NCI-H2081 (cell line): ENCODE data around the gene FAH.

Source experiments
- DNase-seq, 2 experiments: peaks; one replicate each; lab custom pipeline; 2025; lab: John Stamatoyannopoulos, UW

The FAH gene

DNA sequence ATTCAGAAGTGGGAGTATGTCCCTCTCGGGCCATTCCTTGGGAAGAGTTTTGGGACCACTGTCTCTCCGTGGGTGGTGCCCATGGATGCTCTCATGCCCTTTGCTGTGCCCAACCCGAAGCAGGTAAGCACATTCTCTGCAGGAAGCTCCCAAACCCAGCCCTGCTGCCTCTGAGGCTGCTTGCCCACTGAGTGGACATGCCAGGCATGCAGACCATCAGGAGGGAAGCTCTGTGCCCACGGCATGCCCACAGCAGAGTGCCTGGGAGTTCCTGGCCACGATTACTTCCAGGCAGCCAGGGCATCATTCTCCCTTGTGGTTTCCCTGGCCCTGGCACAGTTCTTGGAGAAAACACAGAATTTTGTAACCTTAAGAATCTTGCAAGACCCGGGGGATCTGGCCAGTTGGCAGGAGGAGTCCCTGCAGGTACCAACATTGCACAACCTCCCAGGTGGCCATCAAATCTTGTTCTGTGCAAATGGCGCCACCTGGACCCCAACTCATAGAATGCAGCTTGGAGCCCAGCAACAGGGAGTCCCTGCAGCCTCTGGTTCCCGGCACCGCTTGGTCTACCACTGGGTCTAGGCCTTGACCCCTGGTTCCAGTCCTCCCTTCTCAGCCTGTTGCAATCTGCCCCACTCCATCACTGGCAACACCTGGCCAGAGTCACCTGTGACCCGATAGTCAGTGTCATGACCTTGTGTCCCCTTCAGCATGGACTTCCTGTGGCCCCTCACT, 20.4 kb downstream of the FAH start:
- peak; percentile 63 for DNase-seq

DNA sequence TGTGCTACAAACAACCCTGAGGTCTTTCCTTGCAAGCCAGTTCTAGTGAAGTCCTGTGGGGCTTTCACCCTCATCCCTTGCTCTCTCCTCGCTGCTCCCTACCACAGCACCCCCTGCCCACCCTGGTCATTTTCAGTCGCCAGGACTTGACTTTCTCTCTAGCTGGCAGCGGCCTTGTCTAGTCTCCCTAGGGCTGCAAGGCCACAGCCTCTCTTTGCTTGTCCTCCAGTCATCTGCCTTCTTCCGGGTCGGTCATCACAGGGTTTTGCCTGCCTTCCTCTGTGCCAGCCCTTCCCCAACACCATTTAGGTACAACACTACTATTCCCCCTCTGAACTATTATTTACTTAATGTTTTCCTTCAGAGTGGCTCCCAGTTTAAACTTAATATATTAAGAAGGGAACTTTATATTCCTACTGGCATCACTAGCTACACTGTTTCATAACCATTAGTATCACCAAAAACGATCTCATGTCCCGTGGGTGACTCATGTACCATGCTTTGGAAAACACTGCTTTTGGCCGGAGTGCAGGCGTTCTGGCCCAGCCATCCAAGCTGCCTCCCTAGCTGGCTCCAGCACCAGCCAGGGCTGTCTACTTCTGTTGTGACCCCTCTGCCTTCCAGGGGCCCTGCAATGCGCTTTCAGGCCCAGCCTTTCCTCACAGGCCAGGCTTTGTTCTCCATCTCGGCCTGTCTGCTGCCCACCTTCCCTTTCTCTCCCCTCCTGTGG, 21.4 kb downstream of the FAH start:
- no peak for DNase-seq

DNA sequence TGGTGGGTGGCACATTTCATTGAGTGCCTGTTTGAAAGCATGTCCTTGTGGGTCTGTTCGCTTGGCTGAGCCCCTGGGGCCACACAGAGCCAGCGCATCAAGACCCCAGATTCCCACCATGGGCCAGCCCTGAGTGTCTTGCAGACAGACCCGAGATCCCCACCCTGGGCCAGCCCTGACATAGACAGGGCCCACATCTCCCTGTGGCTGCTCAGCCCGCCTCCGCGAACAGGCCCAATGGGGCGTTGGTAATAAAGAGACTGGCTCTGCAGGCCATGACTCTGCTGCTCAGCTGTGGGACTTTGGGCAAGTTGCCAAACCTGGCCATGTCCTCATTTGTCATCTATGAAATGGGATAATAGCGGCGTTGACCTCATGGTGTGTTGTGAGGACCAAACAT, 22.6 kb downstream of the FAH start:
- no peak for DNase-seq

DNA sequence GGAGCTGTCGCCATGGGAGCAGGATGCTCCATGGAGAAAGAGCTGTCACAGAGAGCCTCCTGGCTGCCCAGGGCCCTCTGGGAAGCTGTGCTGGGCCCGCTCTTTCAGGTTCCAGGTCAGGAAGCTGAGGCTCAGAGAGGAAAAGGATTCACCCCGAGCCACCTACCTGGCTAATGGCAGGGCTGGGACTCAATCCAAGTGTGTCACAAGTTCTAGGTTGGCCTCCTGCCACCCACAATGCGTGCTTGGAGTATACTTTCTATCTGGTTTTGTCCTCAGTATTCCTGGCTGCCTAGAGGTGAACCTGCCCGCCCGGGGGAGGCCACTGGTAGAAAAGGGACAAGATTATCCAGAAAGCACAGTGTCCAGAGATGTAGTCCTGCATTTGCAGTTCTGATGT, 23.6 kb downstream of the FAH start:
- no peak for DNase-seq

DNA sequence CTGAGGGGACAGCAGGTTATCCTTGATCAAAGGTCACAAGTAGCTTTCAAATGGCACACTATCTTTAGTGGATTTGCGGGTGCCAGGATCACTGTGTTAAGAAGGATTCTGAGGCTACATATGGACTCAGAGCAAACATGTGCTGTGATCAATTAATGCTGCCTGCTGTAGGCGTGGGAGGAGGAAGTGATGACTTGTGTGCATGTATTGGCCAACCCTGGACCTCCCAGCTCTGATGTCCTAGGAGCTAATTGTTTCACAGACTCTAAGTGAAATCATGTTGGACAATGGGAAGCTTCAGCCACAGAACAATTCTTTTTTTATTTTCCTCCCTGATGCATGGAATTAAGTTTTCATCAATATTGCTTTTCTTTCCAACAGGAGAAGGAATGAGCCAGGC, 24.4 kb downstream of the FAH start:
- no peak for DNase-seq

DNA sequence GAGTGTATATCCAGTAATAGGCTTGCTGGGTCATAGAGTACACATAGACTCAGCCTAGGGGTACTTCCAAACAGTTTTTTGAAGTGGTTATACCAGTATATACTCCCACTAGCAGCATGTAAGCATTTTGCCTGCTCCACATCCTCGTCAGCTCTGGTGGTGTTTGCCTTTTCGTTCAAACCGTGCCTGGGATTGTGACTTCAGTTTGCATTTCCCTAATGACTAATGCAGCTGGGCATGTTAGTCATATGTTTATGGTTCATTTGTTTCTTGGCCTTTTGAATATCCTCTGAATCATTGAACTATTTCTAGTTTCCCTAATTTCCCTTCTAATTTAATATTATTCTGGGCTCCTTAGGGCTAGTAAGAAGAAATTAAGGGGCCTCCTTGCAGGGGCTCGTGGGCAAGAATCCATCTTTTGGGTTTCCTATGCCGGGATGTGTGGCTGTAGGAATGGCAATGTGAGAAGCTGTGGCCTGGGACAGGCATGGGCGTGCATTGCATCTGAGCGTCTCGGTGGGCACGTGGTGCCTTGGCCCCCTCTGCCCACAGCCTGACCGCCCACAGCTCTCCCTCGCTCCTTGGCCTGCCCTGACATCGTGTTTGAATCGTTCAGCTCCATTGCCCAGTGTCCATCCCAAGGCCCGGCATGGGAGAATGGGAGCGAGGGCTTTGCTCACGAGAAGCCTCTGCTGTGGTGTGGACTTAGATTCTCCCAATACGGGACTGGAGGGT, 26.4 kb downstream of the FAH start:
- no peak for DNase-seq

DNA sequence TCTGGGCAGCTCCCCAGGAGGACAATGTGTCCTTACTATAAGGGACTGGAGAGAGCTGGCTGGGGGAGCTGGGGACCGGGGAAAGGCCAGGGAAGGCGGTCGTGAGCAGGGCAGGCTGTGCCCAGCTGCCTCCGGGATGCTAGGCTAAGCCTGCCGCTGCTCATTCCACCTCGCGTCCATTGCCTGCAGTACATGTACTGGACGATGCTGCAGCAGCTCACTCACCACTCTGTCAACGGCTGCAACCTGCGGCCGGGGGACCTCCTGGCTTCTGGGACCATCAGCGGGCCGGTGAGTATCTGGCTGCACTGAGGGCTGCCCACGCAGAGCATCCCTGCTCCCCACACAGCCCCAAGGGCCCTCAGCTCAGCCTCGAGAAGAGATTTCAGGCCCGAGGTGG, 27.1 kb downstream of the FAH start:
- DNase-seq: no peak

DNA sequence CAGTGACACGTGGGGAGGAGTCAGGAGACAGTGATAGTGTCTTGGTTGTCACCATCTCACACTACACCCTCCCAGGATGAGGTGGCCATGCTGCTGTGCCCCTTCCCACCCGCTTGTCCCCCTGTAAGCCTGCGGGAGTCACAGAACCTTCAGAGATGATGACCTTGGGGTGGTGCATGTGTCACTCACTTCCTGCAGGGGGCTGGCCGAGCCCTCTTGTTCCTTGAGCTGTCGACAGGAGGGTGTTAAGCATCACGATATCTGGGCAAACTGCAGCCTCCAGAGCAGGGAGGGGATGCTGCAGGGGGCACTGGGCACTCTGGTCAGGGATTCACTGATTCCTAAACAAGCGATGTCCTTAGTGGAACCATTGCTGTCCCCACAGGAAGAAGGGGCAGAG, 27.7 kb downstream of the FAH start:
- DNase-seq: no peak

DNA sequence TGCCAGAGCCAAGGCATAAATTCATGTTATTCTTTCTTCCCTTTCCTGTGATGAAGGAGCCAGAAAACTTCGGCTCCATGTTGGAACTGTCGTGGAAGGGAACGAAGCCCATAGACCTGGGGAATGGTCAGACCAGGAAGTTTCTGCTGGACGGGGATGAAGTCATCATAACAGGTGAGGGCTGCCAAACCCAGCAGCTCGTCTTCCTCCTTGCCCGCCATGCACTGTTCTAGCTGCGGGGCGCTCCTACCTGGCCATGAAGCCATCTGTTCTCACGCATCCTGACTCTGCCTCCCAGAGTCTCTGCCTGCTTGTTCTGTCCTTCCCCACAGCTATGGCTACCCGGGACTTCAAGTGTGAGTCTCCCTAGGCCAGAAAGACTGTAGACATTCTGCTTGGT, 28.2 kb downstream of the FAH start:
- DNase-seq: no peak

DNA sequence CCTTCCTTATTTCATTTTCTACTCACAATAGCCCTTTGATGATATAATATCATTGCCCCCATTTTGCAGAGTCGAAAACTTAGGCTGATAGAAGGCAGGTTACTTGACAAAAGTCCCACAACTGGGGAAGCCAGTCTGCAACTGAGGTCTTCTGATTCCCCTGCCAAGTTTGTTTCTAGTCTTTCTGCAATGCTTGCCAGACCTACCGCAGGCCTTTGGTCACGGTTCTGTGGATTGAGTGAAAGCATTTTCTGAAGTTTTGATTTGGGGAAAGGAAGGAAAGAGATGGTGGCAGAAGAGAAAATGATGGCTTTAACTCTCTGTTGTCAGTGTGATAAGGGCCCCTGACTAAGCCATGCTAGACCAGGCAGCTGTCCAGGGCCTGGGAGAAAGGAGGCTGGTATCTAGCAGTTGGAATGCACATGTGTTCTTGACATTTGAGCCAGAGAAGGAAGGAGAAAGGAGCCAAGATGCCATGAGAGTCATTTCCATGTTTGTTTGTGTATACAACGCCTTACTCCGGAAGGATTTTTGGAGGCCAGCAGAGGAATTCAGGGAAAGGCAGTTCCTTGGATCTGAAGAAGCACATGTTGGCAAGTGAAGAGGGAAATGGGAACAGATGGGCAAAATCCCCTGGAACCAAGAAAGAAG, 29.9 kb downstream of the FAH start:
- DNase-seq: no peak

DNA sequence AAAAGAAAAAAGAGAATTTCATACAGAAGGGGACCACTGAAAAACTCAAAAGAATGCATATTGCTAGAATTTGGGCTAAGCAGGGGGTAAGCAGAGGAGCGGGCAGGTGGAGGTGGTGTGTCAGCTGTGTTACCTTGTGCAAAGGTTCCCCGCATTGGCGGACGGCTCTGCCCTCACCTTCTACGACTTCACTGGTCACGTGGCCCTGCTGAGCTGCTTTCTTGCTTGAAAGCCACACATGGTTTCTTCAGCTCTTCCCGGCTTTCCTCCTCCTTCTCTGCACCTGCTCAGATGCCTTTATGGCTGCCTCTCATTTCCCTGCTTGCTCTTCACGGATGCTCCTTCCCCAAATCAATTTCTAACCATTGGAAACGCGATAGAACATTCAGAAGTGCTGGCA, 30.5 kb downstream of the FAH start:
- no peak for DNase-seq

DNA sequence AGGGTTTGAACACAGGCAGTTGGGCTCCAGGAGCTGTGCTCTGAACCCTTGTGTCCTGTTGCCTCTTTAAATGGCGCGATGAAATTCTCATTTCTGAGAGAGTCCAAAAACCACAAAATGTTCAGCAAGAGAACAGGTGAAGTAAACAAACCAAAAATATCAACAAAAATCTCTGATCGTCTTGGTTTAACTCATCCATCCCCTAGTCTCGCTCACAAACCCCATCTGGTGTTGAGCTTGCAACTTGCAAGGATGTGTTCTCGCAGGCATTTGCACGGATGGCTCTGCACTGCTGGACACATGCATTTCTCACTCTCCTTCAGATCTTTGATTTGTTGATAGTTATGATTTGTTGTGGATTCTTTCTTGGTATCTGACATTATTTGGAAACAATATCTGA, 31.1 kb downstream of the FAH start:
- no peak for DNase-seq

DNA sequence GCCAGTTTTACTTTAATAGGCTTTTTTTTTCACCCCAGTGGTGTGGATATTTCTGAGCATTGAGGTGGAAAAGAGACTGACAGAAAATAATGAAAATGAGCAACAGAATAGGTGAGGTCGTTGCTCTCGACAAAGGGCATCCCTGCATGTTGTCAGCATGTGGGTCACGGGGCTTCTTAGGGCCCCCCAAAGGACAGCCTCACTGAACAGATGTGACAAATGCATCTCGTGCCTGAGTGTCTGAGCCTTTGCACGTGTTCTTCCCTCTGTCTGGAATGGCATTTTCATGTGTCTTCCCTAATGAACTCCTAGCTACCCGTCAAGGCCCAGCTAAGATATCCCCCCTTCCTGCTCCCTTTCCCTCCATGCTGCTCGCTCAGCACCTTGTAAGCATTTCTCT, 31.8 kb downstream of the FAH start:
- DNase-seq: no peak

DNA sequence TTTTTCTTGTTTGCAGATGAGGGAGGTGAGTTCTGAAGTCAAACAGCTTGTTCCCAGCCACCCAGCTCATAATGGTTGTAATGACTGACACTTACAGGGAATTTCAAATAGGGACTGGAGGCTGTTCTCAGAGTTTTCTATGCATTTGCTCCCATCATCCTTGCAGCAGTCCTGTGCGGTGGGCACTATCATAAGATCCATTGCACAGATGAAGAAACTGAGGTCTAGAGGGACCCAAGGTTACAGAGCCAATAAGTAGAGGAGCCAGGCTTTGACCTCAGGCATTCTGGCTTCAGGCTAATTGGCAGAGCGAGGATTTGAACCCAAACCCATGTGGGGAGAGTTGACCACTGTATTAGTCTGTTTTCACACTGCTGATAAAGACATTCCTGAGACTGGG, 32.4 kb downstream of the FAH start:
- no peak for DNase-seq

DNA sequence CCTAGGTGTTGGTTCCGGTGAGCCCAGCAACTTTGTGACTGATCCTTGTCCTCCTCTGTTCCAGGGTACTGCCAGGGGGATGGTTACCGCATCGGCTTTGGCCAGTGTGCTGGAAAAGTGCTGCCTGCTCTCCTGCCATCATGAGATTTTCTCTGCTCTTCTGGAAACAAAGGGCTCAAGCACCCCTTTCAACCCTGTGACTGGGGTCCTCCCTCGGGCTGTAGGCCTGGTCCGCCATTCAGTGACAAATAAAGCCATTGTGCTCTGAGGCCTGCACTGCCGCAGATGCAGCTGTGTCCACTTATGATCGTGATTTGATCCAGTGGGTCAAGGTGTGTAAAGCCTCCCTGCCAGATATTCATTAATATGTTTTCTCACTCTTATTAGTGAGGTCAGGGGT, 33.3 kb downstream of the FAH start:
- no peak for DNase-seq

DNA sequence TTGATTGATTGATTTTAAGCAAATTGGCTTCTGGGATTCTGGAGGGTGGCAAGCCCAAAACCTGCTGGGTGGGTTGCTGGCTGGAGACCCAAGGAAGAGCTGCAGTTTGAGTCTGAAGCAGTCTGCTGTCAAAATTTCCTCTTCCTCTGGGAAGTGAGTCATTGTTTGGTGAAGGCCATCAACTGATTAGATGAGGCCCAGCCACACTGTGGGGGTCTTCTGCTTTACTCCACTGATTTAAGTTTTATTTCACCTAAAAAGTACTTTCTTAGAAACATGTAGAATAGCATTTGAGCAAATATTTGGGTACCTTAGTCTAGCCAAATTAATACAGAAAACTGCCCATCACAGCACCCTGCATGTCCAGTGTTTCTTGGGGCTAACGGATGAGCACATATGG, 33.8 kb downstream of the FAH start:
- no peak for DNase-seq

DNA sequence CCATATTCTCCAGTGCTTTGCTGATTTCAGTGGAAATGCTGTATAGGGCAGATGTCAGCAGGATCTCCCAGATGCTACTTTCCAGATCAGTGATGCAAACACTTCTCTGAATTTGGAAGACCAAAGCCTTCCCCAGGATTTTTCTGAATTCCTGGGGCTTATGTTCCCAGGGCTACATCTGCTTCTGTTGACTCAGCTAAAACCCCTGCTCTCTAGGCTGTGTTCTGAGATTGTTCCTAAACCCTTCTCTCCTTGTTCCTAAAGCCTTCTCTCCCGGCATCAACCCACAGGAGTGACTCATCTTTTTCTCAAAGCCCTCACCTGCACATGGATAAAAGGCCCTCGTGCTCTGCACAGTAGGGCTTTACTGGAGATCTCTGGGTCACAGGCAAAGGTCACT, 35.5 kb downstream of the FAH start:
- no peak for DNase-seq

DNA sequence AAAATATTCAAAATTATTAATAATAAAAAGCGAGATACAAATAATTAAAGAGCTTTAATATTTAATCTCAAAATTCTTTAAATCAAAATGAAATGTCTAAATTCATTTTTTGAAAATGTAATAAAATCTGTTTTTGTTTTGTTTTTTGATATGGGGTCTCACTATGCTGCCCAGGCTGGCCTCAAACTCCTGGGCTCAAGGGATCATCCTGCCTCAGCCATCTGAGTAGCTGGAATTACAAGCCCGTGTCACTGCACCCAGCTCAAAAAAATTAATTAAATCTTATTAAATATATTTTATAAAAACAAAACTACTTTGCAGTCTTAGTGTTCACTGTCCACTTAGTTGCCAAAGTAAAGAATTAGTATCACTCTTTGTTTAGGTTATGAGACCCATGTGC, 38.4 kb downstream of the FAH start:
- no peak for DNase-seq

DNA sequence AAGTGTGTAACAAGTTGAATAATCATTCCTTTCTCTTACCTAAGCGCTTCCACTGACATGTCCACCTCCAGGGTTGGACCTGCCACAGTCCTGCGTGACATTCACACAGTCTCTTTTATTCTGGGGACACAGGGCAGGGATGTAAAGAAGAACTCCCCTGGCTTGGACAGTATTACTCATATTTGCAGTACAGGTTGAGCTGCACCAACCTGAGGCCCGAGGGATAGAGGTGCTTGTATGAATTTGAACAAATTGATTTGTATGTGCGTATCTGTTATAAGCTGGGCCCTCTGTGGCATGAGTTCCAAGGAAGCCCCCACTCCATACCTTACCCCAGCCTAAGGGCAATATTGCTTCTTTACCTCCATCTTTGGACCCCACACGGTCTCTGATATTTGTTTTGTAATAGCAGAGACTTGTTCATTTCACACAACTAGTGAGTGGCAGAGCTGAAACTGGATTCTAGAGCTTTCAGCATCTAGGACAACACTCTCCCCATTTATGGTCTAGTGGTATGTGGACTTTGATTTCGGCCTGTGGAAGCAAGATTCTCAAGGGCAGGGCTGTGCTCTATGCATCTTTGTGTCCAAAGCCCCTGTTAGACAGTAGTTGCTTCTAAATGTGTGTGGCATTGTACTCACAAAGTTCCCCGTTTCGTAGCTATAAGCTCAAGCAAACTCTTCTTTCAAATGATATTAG, 39.2 kb downstream of the FAH start:
- DNase-seq: no peak

DNA sequence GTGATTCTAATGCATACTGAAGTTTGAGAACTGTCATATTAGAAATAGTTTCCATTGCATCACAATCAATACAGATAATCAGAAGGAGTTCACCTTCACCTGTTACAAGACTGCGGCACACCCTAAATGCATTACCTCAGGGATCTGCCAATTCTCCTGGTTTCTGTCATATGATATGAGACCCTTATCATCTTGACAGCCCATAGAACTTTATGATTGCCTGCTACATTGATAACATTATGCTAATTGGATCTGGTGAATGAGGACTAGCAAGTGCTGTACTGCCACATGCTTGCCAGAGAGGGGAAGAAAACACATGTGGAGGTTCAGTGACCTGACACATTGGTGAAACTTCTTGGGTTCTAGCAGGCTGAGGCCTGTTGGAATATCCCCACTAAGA, 41.4 kb downstream of the FAH start:
- DNase-seq: no peak

DNA sequence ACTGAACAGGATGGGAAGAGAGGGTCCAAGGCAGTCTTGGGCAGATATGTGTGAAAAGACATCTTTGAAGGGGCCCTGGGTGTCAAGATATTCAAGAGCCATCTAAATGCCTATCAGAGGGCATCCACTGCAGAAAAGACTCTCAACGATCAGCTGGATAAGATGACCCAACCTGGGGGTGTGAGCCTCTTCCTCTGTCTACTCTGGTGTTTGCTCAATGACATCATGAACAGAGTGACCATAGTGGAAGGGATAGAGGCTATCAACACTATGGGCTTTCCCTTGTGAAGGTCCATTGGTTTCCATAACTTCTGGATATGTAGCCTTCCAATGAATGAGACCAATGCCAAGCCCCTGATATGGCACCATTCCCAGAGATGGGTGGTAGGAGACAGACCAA, 42.1 kb downstream of the FAH start:
- DNase-seq: no peak

DNA sequence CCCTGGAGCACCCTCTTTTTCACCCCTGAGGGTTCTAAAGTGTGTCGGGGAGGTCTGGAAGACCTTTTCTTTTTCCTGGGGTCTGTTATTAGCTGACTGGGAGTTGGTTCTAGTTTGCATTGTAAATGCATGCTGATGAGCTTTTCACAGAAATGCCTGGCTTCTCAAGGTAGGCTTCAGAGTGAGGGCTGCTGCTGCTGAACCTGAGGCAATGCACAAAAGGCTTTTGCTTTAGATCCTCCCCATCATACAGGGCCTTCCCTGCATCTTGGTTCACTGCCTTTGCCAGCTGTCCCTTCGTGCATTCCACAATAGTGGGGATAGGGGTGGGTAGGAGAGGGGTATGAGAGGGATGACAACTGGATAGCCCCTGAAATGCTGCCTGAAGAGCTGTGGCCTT, 46.6 kb downstream of the FAH start:
- no peak for DNase-seq
